Loucy (cell line): ENCODE measurements around the gene NEUROG3.

Source experiments
- H2AFZ ChIP-seq: fragments of 200-600 bp; sonication (generic); 2 replicates; pipeline ENCODE4 v1.6.0; 2016; ENCODE audit warnings: antibody characterized with exemption, mild to moderate bottlenecking, low read length, moderate library complexity
- H3F3A ChIP-seq: fragments of 200-600 bp; 2 replicates; pipeline ENCODE4 v1.6.0; 2016; ENCODE audit warnings: antibody characterized with exemption, low read depth, mild to moderate bottlenecking
- H3K27me3 ChIP-seq: fragments of 200-600 bp; sonication (generic); 2 replicates; pipeline ENCODE4 v1.6.1; 2014; ENCODE audit warnings: low read length, mild to moderate bottlenecking; ENCODE audit not compliant: insufficient read depth, poor library complexity, severe bottlenecking
- H3K36me3 ChIP-seq: fragments of 200-600 bp; sonication (generic); 2 replicates; pipeline ENCODE4 v1.6.1; 2016; ENCODE audit warnings: low read length; ENCODE audit not compliant: insufficient read depth
- H3K4me1 ChIP-seq: fragments of 200-600 bp; sonication (generic); 2 replicates; pipeline ENCODE4 v1.5.1; 2014; ENCODE audit warnings: low read length, mild to moderate bottlenecking; ENCODE audit not compliant: insufficient read depth, poor library complexity, severe bottlenecking
- H3K4me2 ChIP-seq: fragments of 200-600 bp; sonication (generic); 2 replicates; pipeline ENCODE4 v1.6.0; 2014; ENCODE audit warnings: antibody characterized with exemption, low read length, low read depth, mild to moderate bottlenecking; ENCODE audit not compliant: poor library complexity, severe bottlenecking
- H3K4me3 ChIP-seq: fragments of 200-600 bp; sonication (generic); 2 replicates; pipeline ENCODE4 v1.5.1; 2014; ENCODE audit warnings: low read length, mild to moderate bottlenecking, mixed read lengths; ENCODE audit not compliant: poor library complexity, severe bottlenecking
- H3K79me2 ChIP-seq: fragments of 200-600 bp; sonication (generic); 2 replicates; pipeline ENCODE4 v1.6.1; 2014; ENCODE audit warnings: low read length; ENCODE audit not compliant: insufficient read depth
- H3K9ac ChIP-seq: fragments of 200-600 bp; sonication (generic); 2 replicates; pipeline ENCODE4 v1.6.0; 2014; ENCODE audit warnings: mild to moderate bottlenecking, low read depth, low read length, moderate library complexity; ENCODE audit not compliant: poor library complexity, severe bottlenecking
- H3K9me2 ChIP-seq: fragments of 200-600 bp; sonication (generic); replicated peaks from 2 replicates; pipeline ENCODE4 v1.6.1; 2016; ENCODE audit warnings: low read depth, low read length, mixed read lengths
- H3K9me3 ChIP-seq: fragments of 200-600 bp; sonication (generic); 2 replicates; pipeline ENCODE4 v1.6.1; 2014; ENCODE audit warnings: mild to moderate bottlenecking, antibody characterized with exemption, low read length, low read depth; ENCODE audit not compliant: insufficient read depth
- H4K20me1 ChIP-seq: fragments of 200-600 bp; sonication (generic); 2 replicates; pipeline ENCODE4 v1.6.0; 2014; ENCODE audit warnings: antibody characterized with exemption, low read length, mild to moderate bottlenecking; ENCODE audit not compliant: insufficient read depth, poor library complexity, severe bottlenecking
- EZH2phosphoT487 ChIP-seq: fragments of 200-600 bp; IDR thresholded peaks from 2 replicates; pipeline ENCODE4 v1.6.1; 2018; ENCODE audit warnings: antibody characterized with exemption, mild to moderate bottlenecking, moderate library complexity, borderline replicate concordance
- TF ChIP-seq, protein P1 (sequence below): fragments of 200-600 bp; sonication (generic); conservative IDR thresholded peaks from 2 replicates; pipeline ENCODE4 v1.5.1; 2014; ENCODE audit warnings: mild to moderate bottlenecking, antibody characterized with exemption, low read length

NEUROG3 gene

DNA sequence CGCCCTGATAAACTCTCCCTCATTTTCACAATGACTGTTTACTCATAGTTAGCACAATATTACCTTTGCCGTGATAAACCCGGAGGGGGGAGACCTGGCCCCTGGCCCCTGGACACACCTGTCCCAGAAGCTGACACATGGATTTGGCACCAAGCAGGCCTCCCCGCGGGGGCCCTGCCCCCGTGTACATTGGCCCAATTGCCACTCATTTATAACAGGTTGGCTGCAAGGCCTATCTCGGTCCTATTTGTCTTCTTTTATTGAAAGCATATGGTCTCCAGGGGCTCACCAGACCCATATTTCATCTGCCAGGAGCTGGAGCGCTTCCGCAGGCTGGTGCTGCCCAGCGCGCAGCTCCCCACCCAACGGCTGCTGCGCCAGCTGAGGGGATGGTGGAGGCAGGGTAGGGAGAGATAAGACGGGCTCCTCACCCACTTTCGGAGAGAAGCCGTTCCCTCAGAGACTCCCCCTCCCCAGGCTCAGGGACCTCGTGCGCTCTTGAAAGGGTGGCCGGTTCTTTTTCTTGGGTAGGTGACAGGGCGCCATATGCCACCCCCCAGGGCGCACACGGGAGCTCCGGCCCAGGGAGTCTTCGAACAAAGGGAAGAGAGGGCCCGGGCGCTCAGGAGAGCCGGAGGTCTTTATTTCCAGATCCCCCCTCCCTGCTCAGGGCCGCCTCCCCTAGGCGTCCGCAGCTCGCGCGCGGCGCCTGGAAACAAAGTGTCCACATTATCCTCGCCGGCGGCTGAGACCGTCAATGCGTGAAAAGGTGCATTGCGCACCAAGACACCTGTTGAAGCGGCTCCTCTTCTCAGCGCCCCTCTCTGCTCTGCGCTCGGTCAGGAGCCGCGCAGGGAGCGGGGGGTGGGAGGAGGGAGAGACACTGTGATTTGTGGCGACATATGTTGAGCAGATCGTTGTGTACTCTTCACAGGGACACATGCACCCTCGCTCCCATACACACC, 4.3 kb upstream of the NEUROG3 start:
- Histone ChIP-seq H3K9me2 (no peaks in the 10 kb centered on the region), H4K20me1 (no peaks in the 10 kb centered on the region), H3K4me2 (no peak overlapping the region), H3K79me2 (peaks cover under 1% of the 10 kb centered on the region; the same call in 1 of the 2 replicates), H3K9ac (no peak overlapping the region), H3K4me3 (no peak overlapping the region), H3K27me3 (no peaks in the 10 kb centered on the region), H3K9me3 (no peaks in the 10 kb centered on the region), H3K36me3 (no peaks in the 10 kb centered on the region), H3F3A (no peaks in the 10 kb centered on the region), H3K4me1 (peaks cover 16% of the 10 kb centered on the region), H2AFZ (no peak overlapping the region)
- TF ChIP-seq, protein P1, sequence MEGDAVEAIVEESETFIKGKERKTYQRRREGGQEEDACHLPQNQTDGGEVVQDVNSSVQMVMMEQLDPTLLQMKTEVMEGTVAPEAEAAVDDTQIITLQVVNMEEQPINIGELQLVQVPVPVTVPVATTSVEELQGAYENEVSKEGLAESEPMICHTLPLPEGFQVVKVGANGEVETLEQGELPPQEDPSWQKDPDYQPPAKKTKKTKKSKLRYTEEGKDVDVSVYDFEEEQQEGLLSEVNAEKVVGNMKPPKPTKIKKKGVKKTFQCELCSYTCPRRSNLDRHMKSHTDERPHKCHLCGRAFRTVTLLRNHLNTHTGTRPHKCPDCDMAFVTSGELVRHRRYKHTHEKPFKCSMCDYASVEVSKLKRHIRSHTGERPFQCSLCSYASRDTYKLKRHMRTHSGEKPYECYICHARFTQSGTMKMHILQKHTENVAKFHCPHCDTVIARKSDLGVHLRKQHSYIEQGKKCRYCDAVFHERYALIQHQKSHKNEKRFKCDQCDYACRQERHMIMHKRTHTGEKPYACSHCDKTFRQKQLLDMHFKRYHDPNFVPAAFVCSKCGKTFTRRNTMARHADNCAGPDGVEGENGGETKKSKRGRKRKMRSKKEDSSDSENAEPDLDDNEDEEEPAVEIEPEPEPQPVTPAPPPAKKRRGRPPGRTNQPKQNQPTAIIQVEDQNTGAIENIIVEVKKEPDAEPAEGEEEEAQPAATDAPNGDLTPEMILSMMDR, result no peak
- no peak for TF ChIP-seq EZH2phosphoT487

DNA sequence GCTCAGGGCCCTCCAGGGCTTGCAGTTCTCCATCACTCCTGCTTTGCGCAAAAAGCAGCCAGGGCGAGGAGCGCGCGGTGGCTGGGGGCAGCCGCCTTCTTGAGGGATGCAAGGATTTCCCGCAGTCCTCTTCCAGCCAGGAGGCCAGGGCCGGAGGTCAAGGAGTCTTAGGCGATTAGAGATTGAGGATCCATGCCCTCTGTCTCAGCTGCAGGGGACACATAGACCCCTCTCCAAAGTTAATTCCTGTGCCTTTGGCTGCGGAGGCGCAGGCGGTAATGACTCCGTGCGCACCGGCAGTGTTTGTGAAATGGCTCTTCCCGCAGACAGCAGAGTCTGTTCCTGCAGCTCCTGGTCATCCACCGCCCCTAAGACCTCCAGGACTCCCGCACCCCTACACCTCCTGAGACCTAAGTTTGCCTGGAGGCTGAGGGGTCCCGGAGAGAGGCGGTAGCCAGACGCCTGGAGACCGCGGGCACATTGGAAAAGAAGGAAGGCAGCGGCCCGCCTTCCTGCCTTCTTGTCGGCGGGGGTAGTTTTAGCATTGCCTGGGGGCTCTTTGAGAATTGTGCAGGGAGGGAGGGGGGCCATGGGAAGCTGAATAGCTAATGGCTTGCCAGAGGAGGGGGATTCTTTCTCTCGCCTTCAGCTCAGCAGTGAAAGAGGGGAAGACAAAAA, 3.3 kb upstream of the NEUROG3 start:
- TF ChIP-seq EZH2phosphoT487, result no peak
- TF ChIP-seq, protein P1, result no peak
- Histone ChIP-seq H3K4me3 (no peak overlapping the region), H3K27me3 (no peaks in the 10 kb centered on the region), H3K4me2 (no peak overlapping the region), H3K9me3 (no peaks in the 10 kb centered on the region), H3K9me2 (no peaks in the 10 kb centered on the region), H3K79me2 (peaks cover 3% of the 10 kb centered on the region; the same call in 1 of the 2 replicates), H3K4me1 (peaks cover 16% of the 10 kb centered on the region), H4K20me1 (no peaks in the 10 kb centered on the region), H3F3A (no peaks in the 10 kb centered on the region), H3K9ac (no peak overlapping the region), H2AFZ (no peak overlapping the region), H3K36me3 (no peaks in the 10 kb centered on the region)

DNA sequence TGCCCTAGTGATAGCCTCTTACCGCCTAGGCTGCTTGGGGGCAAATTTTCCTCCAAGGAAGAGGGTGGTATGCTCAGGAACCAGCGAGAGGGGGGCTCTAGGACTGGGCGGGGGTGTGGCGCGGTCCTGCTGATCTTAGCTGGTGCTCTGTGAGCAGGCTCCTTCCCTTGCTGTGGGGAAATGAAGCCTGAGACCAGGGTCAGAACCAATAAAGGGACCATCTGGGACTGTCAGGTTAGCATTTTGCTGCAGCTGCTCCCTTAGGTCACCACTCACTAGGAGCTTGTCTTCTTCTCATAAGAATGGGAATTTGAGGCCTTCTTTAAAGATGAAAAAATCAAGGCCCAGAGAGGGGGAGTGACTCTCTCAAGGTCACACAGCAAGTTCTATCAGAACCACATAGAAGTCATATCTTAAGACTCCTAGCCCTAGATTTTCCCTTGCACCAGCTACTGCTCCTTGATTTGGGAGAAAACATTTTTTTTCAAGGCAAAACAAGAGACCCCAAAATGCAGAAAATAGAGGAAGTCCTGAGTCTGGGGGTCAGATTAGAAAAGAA, 2.0 kb upstream of the NEUROG3 start:
- TF ChIP-seq, protein P1, result no peak
- no peak for TF ChIP-seq EZH2phosphoT487
- Histone ChIP-seq H3K27me3 (no peaks in the 10 kb centered on the region), H3K4me2 (no peak overlapping the region), H3K4me3 (no peak overlapping the region), H3F3A (no peaks in the 10 kb centered on the region), H3K79me2 (peaks cover 3% of the 10 kb centered on the region; the same call in 1 of the 2 replicates), H3K4me1 (peaks cover 16% of the 10 kb centered on the region), H3K9me3 (no peaks in the 10 kb centered on the region), H3K9me2 (no peaks in the 10 kb centered on the region), H4K20me1 (no peaks in the 10 kb centered on the region), H3K36me3 (no peaks in the 10 kb centered on the region), H2AFZ (no peak overlapping the region), H3K9ac (no peak overlapping the region)
